ENCODE results near the gene OR6B2.

DNA sequence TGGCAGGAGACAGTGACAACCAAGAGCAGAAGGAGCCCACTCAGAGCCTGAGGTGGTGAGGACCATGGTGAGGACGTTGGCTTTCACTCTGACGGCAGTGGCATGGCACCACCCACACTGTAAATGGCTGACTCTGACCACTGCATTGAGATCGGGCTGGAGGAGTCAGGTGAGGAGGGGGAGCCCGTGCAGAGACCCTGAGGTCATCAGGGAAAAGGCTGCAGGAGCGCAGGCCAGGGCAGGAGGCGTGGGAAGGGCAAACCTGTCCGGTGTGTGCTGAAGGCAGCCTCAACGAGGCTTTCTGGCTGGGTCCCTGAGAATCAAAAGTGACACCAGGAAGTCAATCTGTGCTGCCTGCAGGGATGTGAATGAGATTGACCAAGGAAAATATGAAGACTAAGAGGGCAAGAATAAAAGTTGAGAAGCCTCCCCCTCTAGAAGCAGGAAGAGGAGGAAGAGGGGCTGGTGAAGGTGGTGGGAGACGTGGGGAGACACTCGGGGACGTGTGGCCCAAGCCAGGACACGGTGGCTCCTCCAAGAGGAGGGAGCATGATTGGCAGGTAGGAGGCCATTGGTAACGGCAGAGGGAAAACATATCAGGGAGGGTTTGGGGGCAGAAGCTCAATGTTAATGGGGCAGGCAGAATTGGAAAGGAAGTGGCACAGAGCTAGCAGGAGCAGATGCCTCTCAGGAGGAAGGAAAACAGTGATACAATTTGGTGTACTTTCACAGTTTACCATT is 25.1 kb upstream of the OR6B2 start:
- no peak for TF ChIP-seq POLR2A (IDR thresholded peaks at IDR 0.05)
- TF ChIP-seq, protein P1, sequence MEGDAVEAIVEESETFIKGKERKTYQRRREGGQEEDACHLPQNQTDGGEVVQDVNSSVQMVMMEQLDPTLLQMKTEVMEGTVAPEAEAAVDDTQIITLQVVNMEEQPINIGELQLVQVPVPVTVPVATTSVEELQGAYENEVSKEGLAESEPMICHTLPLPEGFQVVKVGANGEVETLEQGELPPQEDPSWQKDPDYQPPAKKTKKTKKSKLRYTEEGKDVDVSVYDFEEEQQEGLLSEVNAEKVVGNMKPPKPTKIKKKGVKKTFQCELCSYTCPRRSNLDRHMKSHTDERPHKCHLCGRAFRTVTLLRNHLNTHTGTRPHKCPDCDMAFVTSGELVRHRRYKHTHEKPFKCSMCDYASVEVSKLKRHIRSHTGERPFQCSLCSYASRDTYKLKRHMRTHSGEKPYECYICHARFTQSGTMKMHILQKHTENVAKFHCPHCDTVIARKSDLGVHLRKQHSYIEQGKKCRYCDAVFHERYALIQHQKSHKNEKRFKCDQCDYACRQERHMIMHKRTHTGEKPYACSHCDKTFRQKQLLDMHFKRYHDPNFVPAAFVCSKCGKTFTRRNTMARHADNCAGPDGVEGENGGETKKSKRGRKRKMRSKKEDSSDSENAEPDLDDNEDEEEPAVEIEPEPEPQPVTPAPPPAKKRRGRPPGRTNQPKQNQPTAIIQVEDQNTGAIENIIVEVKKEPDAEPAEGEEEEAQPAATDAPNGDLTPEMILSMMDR (IDR thresholded peaks at IDR 0.05) = no peak
- no peak for TF ChIP-seq POLR2AphosphoS5 (IDR thresholded peaks at IDR 0.05)

Measured in gastroesophageal sphincter (tissue), 3 donors.